Neural cell (in vitro differentiated cells): ENCODE measurements around the gene C10orf53.

Experiments
- CTCF ChIP-seq: fragments of 450-650 bp; IDR thresholded peaks from 2 replicates; pipeline ENCODE4 v1.5.1; 2014; ENCODE audit warnings: antibody characterized with exemption, mild to moderate bottlenecking, moderate library complexity; ENCODE audit not compliant: poor library complexity, severe bottlenecking
- EP300 ChIP-seq: fragments of 450-650 bp; conservative IDR thresholded peaks from 2 replicates; pipeline ENCODE4 v1.6.1; 2014; ENCODE audit warnings: antibody characterized with exemption, mild to moderate bottlenecking, moderate library complexity; ENCODE audit not compliant: poor library complexity, severe bottlenecking
- EZH2 ChIP-seq: fragments of 200-600, 300-800 bp; shearing (Covaris generic), sonication (generic); IDR thresholded peaks from 2 replicates; pipeline ENCODE4 v1.6.1; 2014; ENCODE audit warnings: antibody characterized with exemption, low read length, borderline replicate concordance, mild to moderate bottlenecking; ENCODE audit not compliant: insufficient read depth, poor library complexity, severe bottlenecking
- MXI1 ChIP-seq: fragments of 450-650 bp; conservative IDR thresholded peaks from 2 replicates; pipeline ENCODE4 v1.6.1; 2014; ENCODE audit warnings: antibody characterized with exemption, mild to moderate bottlenecking; ENCODE audit not compliant: poor library complexity, severe bottlenecking
- POLR2AphosphoS5 ChIP-seq: IDR thresholded peaks from 2 replicates; pipeline ENCODE4 v1.6.1; 2012
- REST ChIP-seq: IDR thresholded peaks from 2 replicates; pipeline ENCODE4 v1.6.1; 2012; ENCODE audit warnings: borderline replicate concordance
- SMC3 ChIP-seq: fragments of 450-650 bp; conservative IDR thresholded peaks from 2 replicates; pipeline ENCODE4 v1.6.1; 2014; ENCODE audit warnings: antibody characterized with exemption, mild to moderate bottlenecking, moderate library complexity; ENCODE audit not compliant: poor library complexity
- TAF1 ChIP-seq: IDR thresholded peaks from 2 replicates; pipeline ENCODE4 v1.6.1; 2012; ENCODE audit warnings: low read depth

GRCh38 chr10:49690698-49691356 is 11.4 kb downstream of the C10orf53 start:
- TF ChIP-seq EZH2 = no peak
- no peak for TF ChIP-seq MXI1
- no peak for TF ChIP-seq REST
- TF ChIP-seq CTCF = no peak
- TF ChIP-seq POLR2AphosphoS5 = no peak
- TF ChIP-seq EP300 = no peak
- no peak for TF ChIP-seq SMC3
- TF ChIP-seq TAF1 = no peak
